Measurements from ENCODE around the gene CATSPERZ.

Gene CATSPERZ

DNA sequence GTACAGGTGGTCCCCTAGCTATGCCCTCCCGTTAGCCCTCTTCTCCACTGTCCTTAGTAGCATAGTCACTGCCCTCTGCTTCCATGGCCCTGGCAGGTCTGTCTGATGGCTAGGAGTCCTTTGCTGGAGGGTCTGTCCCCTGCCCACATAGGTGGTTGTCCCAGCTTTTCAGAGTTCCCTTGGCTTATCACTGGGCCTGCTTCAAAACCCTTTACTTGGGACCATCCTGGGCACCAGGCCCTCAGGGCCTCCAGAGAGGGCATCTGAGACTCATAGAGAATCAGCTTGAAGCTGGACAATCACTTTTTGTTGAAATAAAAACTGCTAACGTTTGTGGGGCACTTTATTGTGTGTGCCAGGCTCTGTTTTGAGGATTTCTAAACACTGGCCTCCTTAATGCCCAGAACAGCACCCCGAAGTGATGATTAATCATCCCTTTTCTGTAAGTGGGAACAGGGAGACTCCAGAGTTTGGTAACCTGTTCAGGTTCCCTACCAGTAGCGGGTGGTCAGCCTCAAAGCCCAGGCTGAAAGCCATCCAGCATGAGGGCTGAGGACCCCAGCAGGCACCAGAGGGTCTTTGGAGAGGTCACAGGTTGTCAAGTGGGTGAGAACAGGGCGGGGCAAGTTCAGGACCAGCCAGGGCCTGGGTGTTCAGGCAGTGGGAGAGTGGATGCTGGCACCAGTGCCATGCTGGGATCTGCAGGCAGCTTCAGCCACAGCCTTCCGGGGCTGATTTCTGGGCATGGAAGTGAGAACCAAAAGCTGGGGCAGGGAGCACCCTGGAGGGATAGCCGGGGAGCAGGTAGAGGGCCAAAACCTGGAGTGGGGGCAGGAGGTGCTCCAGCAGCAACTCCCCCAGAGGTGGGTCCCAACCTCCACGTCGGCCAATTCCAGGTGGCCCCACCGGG is 9.6 kb upstream of the CATSPERZ start:
- TF ChIP-seq POLR2AphosphoS5 (IDR thresholded peaks at IDR 0.05; ENCODE audit: low read depth), result no peak
- no peak for TF ChIP-seq GABPA (IDR thresholded peaks at IDR 0.05; ENCODE audit: low read depth)
- TF ChIP-seq CTCF (IDR thresholded peaks at IDR 0.05; ENCODE audit: insufficient read depth, low read length), result no peak
- no peak for TF ChIP-seq SPI1 (IDR thresholded peaks at IDR 0.05; ENCODE audit: borderline replicate concordance, low read depth)
- TF ChIP-seq, protein P1, sequence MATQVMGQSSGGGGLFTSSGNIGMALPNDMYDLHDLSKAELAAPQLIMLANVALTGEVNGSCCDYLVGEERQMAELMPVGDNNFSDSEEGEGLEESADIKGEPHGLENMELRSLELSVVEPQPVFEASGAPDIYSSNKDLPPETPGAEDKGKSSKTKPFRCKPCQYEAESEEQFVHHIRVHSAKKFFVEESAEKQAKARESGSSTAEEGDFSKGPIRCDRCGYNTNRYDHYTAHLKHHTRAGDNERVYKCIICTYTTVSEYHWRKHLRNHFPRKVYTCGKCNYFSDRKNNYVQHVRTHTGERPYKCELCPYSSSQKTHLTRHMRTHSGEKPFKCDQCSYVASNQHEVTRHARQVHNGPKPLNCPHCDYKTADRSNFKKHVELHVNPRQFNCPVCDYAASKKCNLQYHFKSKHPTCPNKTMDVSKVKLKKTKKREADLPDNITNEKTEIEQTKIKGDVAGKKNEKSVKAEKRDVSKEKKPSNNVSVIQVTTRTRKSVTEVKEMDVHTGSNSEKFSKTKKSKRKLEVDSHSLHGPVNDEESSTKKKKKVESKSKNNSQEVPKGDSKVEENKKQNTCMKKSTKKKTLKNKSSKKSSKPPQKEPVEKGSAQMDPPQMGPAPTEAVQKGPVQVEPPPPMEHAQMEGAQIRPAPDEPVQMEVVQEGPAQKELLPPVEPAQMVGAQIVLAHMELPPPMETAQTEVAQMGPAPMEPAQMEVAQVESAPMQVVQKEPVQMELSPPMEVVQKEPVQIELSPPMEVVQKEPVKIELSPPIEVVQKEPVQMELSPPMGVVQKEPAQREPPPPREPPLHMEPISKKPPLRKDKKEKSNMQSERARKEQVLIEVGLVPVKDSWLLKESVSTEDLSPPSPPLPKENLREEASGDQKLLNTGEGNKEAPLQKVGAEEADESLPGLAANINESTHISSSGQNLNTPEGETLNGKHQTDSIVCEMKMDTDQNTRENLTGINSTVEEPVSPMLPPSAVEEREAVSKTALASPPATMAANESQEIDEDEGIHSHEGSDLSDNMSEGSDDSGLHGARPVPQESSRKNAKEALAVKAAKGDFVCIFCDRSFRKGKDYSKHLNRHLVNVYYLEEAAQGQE (IDR thresholded peaks at IDR 0.05; ENCODE audit: insufficient replicate concordance, low read depth), result no peak
- Histone ChIP-seq H3K27me3 (ENCODE audit: insufficient read depth, poor library complexity, severe bottlenecking) (peaks cover 42% of the 10 kb centered on the region), H3K27ac (replicated peaks) (no peak overlapping the region), H3K4me3 (replicated peaks; ENCODE audit: insufficient read depth, low read length) (no peak overlapping the region)
- DNase-seq (ENCODE audit: low read depth in 1 of 2, low spot score in 1 of 2), result no peak

- peaks cover 49% of the 10 kb centered on the region for H3K27me3 ChIP-seq (ENCODE audit: insufficient read depth, poor library complexity, severe bottlenecking)
These were observed 8.9 kb upstream of the CATSPERZ start, which contains the start of gene KCNK4 for GRCh38 chr11:64291262-64291751. Gene KCNK4, plus strand, starts transcription at chr11:64291302. Its CDS starts 1,717 bp downstream, at chr11:64293019.

More at GRCh38 chr11:64291262-64291751, 8.9 kb upstream of the CATSPERZ start, which contains the start of gene KCNK4:
- no peak within 1 kb of the TSS for H3K27ac ChIP-seq (replicated peaks)
- H3K4me3 ChIP-seq (replicated peaks; ENCODE audit: insufficient read depth, low read length), result no peak within 1 kb of the TSS
- DNase-seq (ENCODE audit: low read depth in 1 of 2, low spot score in 1 of 2), result no peak
- TF ChIP-seq GABPA (IDR thresholded peaks at IDR 0.05; ENCODE audit: low read depth) (no peak), SPI1 (IDR thresholded peaks at IDR 0.05; ENCODE audit: borderline replicate concordance, low read depth) (no peak), POLR2AphosphoS5 (IDR thresholded peaks at IDR 0.05; ENCODE audit: low read depth) (no peak), CTCF (IDR thresholded peaks at IDR 0.05; ENCODE audit: insufficient read depth, low read length) (no peak)
- TF ChIP-seq, protein P1 (IDR thresholded peaks at IDR 0.05; ENCODE audit: insufficient replicate concordance, low read depth), result no peak

Data from HL-60 (cell line).